SH-SY5Y (cell line): ENCODE results near the gene FZD7.

Experiments used
- GATA2 ChIP-seq: IDR thresholded peaks from 2 replicates; pipeline ENCODE4 v1.6.1; 2011; ENCODE audit warnings: mild to moderate bottlenecking, low read depth, low read length
- GATA3 ChIP-seq: IDR thresholded peaks from 2 replicates; pipeline ENCODE4 v1.6.1; 2011; ENCODE audit warnings: low read depth, mild to moderate bottlenecking, low read length, moderate library complexity

DNA sequence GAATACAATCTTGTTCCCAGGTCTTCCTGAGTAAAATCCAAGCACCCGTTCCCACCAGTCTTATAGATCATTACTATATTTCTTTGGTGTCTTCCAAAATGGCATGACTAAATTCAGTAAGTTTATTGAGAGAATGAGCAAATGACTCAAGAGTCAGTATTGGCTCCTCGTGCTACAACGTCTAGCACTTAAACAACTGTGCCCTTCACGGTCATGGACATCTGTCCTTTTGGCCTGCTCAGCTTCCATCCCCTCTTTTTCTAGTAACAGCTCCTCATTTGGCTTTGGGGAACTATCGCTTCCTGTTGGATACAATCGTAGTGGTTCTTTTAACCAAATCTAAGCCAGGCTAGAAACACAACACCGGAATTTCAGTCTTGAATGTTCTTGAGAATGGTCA, 24.1 kb upstream of the FZD7 start:
- no peak for TF ChIP-seq GATA2
- no peak for TF ChIP-seq GATA3
